Activated CD8-positive, alpha-beta T cell treated with anti-CD3 and anti-CD28 coated beads for 36 hours (primary cell): Measurements from ENCODE around the gene NLGN1. TPM values are rescaled to one million over a fixed set of nuclear protein-coding genes. Genes with fewer than 3 reads are reported as not detected.

Source experiments
- ATAC-seq: fragments of 200-7000 bp; cut with Tn5 transposase; one replicate; pipeline ENCODE4 v1.10.0; 2021; ENCODE audit warnings: mild to moderate bottlenecking, moderate library complexity
- CTCF ChIA-PET: fragments of 350-600 bp; sonication (Branson Sonifier 250); formaldehyde crosslinking; loops from one replicate; lab custom pipeline; 2021; ENCODE audit warnings: antibody characterized with exemption; lab: Charles Lee
- POLR2A ChIA-PET: fragments of 350-600 bp; sonication (Branson Sonifier 250); formaldehyde crosslinking; loops from one replicate; lab custom pipeline; 2021; ENCODE audit warnings: antibody characterized with exemption; lab: Charles Lee
- DNase-seq: peaks from one replicate; pipeline ENCODE4 v3.0.0-alpha.2; 2020
- H3K27ac Mint-ChIP-seq: one replicate; pipeline ENCODE4 v1.8.0; 2021; ENCODE audit warnings: mild to moderate bottlenecking, mixed read lengths
- H3K27me3 Mint-ChIP-seq: one replicate; pipeline ENCODE4 v1.8.0; 2021; ENCODE audit warnings: mixed read lengths
- H3K36me3 Mint-ChIP-seq: one replicate; pipeline ENCODE4 v1.8.0; 2021; ENCODE audit warnings: low read depth, mixed read lengths
- H3K4me1 Mint-ChIP-seq: one replicate; pipeline ENCODE4 v1.8.0; 2021; ENCODE audit warnings: low read depth, mixed read lengths
- H3K4me3 Mint-ChIP-seq: one replicate; pipeline ENCODE4 v1.8.0; 2021; ENCODE audit warnings: mild to moderate bottlenecking, moderate library complexity, mixed read lengths
- H3K9me3 Mint-ChIP-seq: one replicate; pipeline ENCODE4 v1.8.0; 2021; ENCODE audit warnings: mixed read lengths
- intact Hi-C: fragments of 100-400 bp; cut with micrococcal nuclease; formaldehyde crosslinking; loops from one replicate; pipeline ENCODE4 v1.10.0; 2022
- total RNA-seq, 2 experiments: library from RNA; stranded (reverse); gene quantifications; one replicate each; pipeline ENCODE4 v1.2.3, GENCODE V29; 2021
- TF ChIP-seq, protein P1 (sequence below): fragments of 200-600 bp; IDR thresholded peaks from one replicate; pipeline ENCODE4 v1.8.0; 2022; ENCODE audit warnings: antibody characterized with exemption, mild to moderate bottlenecking

Gene NLGN1
- total RNA-seq, 2 experiments from 2014 or later = not detected

DNA sequence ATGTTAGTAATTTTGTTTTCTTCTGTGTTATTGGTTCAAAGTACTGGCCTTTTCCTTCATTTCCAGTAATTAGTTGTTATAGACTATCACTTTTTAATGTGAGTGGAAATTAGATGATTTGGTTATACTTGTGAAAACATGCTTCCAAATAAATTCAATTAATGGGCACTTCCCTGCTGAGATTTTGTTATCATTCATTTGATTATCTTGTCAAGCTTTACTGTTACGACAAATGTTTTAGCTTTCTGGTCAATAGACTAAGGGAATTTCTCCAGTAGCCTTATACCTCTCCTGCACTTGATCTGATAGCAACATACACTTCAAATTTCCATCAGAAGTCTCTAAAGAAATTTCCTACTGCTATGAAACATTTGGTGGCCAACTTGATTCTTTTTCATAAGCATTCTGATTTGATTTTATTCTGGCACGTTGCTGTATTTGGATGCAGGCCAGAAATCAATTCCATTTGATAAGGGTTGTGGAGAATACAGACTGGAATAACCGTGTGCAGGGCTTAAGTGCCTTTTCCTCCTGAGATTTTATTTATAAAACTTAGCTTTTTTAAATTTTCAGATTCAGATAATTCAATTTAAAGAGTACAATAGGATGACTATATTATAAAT lies 887.8 kb downstream of the NLGN1 start:
- Mint-ChIP-seq H3K4me1 (no peaks in the 10 kb centered on the region), H3K9me3 (peaks cover 1% of the 10 kb centered on the region), H3K36me3 (no peaks in the 10 kb centered on the region), H3K4me3 (no peak overlapping the region), H3K27me3 (no peaks in the 10 kb centered on the region), H3K27ac (no peak overlapping the region)
- intact Hi-C loops = no loop called here
- ChIA-PET CTCF (no interaction called here), POLR2A (no interaction called here)
- no peak for ATAC-seq
- TF ChIP-seq, protein P1, sequence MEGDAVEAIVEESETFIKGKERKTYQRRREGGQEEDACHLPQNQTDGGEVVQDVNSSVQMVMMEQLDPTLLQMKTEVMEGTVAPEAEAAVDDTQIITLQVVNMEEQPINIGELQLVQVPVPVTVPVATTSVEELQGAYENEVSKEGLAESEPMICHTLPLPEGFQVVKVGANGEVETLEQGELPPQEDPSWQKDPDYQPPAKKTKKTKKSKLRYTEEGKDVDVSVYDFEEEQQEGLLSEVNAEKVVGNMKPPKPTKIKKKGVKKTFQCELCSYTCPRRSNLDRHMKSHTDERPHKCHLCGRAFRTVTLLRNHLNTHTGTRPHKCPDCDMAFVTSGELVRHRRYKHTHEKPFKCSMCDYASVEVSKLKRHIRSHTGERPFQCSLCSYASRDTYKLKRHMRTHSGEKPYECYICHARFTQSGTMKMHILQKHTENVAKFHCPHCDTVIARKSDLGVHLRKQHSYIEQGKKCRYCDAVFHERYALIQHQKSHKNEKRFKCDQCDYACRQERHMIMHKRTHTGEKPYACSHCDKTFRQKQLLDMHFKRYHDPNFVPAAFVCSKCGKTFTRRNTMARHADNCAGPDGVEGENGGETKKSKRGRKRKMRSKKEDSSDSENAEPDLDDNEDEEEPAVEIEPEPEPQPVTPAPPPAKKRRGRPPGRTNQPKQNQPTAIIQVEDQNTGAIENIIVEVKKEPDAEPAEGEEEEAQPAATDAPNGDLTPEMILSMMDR = no peak
- DNase-seq = no peak

DNA sequence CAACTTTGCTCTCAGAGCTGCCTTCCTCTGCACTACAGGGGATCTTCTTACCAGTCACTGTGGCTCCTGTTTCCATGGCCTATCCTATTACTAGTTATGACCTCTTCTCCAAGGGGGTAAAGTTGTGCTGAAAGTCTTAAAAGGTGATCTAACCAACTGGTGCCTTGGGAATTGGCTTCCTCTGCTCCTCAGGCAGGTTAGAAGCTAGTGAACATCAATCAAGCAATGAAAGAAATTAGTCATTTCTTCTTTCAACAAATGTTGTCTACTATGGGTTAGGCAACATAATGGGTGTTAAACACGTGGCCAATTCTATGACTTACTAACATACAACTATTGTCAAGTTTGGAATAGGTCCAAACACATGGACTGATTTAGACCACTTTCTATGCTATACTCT lies 890.2 kb downstream of the NLGN1 start:
- H3K27me3 Mint-ChIP-seq = no peaks in the 10 kb centered on the region
- POLR2A ChIA-PET = no interaction called here
- H3K4me3 Mint-ChIP-seq = no peak overlapping the region
- CTCF ChIA-PET = no interaction called here
- no peak overlapping the region for H3K27ac Mint-ChIP-seq
- ATAC-seq = no peak
- H3K9me3 Mint-ChIP-seq = peaks cover 1% of the 10 kb centered on the region
- TF ChIP-seq, protein P1 = no peak
- no peaks in the 10 kb centered on the region for H3K36me3 Mint-ChIP-seq
- intact Hi-C loops = no loop called here
- no peak for DNase-seq
- H3K4me1 Mint-ChIP-seq = no peaks in the 10 kb centered on the region

DNA sequence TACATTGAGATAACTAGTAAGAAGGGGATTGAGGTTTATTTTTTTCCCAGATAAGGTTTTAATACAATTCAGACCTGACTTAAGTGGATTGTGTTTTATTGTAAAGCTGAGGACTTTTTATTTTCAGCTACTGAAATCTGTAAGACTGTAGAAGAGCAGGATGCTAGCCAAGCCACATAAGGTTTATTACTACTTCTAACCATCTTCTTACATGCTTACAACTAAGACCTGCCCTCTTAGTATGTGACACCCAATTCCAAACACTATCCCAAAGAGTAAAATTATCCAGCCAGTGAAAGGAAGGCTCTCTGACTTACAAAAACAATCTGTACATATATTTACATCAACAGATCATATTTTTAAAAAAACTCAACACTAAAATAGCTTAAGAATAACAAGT lies 897.1 kb downstream of the NLGN1 start:
- peaks cover 1% of the 10 kb centered on the region for H3K27me3 Mint-ChIP-seq
- ChIA-PET CTCF (no interaction called here), POLR2A (no interaction called here)
- H3K4me3 Mint-ChIP-seq = no peak overlapping the region
- no peak for DNase-seq
- no peaks in the 10 kb centered on the region for H3K36me3 Mint-ChIP-seq
- intact Hi-C loops = no loop called here
- TF ChIP-seq, protein P1 = no peak
- H3K4me1 Mint-ChIP-seq = no peaks in the 10 kb centered on the region
- H3K27ac Mint-ChIP-seq = no peak overlapping the region
- peaks cover 2% of the 10 kb centered on the region for H3K9me3 Mint-ChIP-seq
- ATAC-seq = no peak

DNA sequence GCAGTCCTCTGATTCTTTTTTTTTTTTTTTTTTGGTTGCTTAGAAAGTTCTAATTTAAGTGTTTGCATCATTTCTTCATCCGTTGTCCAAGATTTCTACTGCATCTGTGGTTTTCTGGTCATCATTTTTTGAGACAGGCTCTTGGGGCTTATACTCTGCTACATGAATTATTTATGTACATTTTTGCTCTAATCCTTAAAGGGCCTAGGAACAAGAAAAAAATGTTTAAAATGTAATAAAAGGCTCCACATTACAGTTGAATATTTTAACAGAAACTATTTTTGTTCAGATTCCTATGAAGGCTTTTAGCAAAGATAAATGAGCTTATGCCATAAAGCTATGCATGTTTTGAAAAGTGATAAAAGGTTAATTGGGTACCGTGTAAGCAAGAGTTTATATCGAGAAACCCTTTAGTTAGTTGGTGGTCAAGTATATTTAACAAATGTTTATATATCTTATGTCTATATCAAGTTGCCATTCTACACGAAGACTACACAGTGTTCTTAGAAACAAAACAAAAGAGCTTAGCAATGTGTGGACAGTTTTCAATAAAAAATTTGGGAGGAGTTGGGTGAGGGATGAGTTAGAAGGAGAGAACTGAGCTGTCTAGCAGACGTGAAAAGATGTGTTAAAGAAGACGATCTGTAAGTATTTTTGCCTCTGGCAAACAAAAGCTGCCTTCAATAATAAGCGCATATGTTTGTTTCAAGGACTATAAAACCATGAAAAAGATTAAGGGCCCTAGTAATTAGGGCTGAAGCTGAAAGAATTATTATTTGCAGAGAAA lies 898.0 kb downstream of the NLGN1 start:
- CTCF ChIA-PET = no interaction called here
- Mint-ChIP-seq H3K36me3 (no peaks in the 10 kb centered on the region), H3K9me3 (peaks cover 2% of the 10 kb centered on the region), H3K4me1 (no peaks in the 10 kb centered on the region), H3K27ac (no peak overlapping the region), H3K4me3 (no peak overlapping the region), H3K27me3 (peaks cover 1% of the 10 kb centered on the region)
- POLR2A ChIA-PET = no interaction called here
- ATAC-seq (no peak), DNase-seq (no peak)
- TF ChIP-seq, protein P1 = no peak
- intact Hi-C loops = no loop called here

DNA sequence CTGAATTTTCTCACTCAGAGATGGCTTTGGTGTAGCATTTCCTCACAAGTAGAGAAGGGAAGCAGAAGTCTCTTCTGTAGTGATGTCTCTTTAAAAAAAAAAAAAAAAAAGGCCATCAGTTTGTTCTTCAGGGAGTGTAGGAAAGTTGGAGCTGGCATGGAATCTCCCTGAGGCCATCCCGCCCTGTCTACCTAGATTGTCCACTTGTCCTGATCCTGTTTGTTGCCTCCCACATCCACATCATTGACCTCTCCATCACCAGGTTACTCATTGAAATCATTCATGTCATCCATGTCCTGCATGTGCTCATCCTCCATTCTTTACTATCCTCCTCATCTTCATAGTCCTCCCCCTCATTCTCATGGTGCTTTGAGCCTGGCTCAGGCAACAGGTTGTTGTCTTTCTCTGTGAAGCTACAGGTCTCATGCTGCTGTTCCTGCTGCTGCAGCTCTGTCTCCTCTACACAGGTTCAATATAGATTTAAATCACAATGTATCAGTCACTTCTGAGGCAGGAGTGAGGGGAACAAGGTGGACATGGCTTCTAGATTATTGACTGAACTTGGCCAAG lies 905.3 kb downstream of the NLGN1 start:
- CTCF ChIA-PET = no interaction called here
- TF ChIP-seq, protein P1 = no peak
- Mint-ChIP-seq H3K9me3 (no peaks in the 10 kb centered on the region), H3K27ac (no peak overlapping the region), H3K27me3 (peaks cover 1% of the 10 kb centered on the region), H3K4me3 (no peak overlapping the region), H3K36me3 (no peaks in the 10 kb centered on the region), H3K4me1 (no peaks in the 10 kb centered on the region)
- intact Hi-C loops = no loop called here
- POLR2A ChIA-PET = no interaction called here
- no peak for DNase-seq
- no peak for ATAC-seq
